ENCODE measurements around the gene LDLRAD3. TPM values are rescaled to one million over a fixed set of nuclear protein-coding genes. Genes with fewer than 3 reads are reported as not detected.

Gene LDLRAD3
- polyA plus RNA-seq, 1 of the 3 experiments (the other 2 are of a cell fraction), result 10.6 TPM

GRCh38 chr11:36127550-36127949, 183.7 kb downstream of the LDLRAD3 start:
- Histone ChIP-seq H2AFZ (ENCODE audit: low read depth) (no peak overlapping the region), H3K27ac (ENCODE audit: low read depth in 2 of 2, low read length in 1 of 2) (no peak overlapping the region), H3K4me3 (ENCODE audit: low read depth in 2 of 2, low read length in 1 of 2) (no peak overlapping the region), H3K9me3 (no peaks in the 10 kb centered on the region), H3K9ac (no peak overlapping the region), H3K4me2 (no peak overlapping the region), H4K20me1 (ENCODE audit: insufficient read depth) (no peaks in the 10 kb centered on the region), H3K79me2 (ENCODE audit: insufficient read depth) (no peaks in the 10 kb centered on the region), H3F3A (replicated peaks; ENCODE audit: insufficient read depth) (no peaks in the 10 kb centered on the region), H3K9me2 (no peaks in the 10 kb centered on the region), H3K4me1 (ENCODE audit: control insufficient read depth in 1 of 2, insufficient read depth in 2 of 2, low read depth in 1 of 2, low read length in 1 of 2) (peaks cover 0 to 6% of the 10 kb centered on the region in 2 experiments; a peak in 2 of 4 replicates), H3K27me3 (ENCODE audit: insufficient read depth) (no peaks in the 10 kb centered on the region), H3K36me3 (replicated peaks in 1 of 2; ENCODE audit: control insufficient read depth in 1 of 2, insufficient read depth in 2 of 2, low read length in 1 of 2) (no peaks in the 10 kb centered on the region)
- CTCF ChIA-PET, result interaction anchor here (0.9 to 6.0 kb wide), 3 partner anchors 10 to 305 kb away, joined by 3 to 75 read pairs (median 3); no protein-coding TSS in a partner anchor
- POLR2A ChIA-PET, result no interaction called here
- DNase-seq, result no peak
- TF ChIP-seq PBX3 (IDR thresholded peaks at IDR 0.05), result no peak
- no peak for TF ChIP-seq MEF2A (IDR thresholded peaks at IDR 0.05; ENCODE audit: borderline replicate concordance, low read depth)
- TF ChIP-seq FOXJ3 (CRISPR knock-in tag; IDR thresholded peaks at IDR 0.05), result no peak
- TF ChIP-seq SIN3A (IDR thresholded peaks at IDR 0.05; ENCODE audit: borderline replicate concordance, low read depth, low read length), result no peak
- TF ChIP-seq MAX (IDR thresholded peaks at IDR 0.05; ENCODE audit: low read depth), result no peak
- TF ChIP-seq FOSL2 (IDR thresholded peaks at IDR 0.05; ENCODE audit: borderline replicate concordance, low read depth), result no peak
- TF ChIP-seq EP300 (IDR thresholded peaks at IDR 0.05; ENCODE audit: borderline replicate concordance in 1 of 2, low read depth in 1 of 2, low read length in 1 of 2), result no peak
- no peak for TF ChIP-seq RFX5 (IDR thresholded peaks at IDR 0.05; ENCODE audit: low read length)
- no peak for TF ChIP-seq RXRA (IDR thresholded peaks at IDR 0.05; ENCODE audit: borderline replicate concordance, low read depth)
- no peak for TF ChIP-seq USF1 (IDR thresholded peaks at IDR 0.05; ENCODE audit: borderline replicate concordance, low read depth)
- TF ChIP-seq ELF1 (IDR thresholded peaks at IDR 0.05), result no peak
- TF ChIP-seq TCF12 (IDR thresholded peaks at IDR 0.05), result no peak
- no peak for TF ChIP-seq FOXM1 (IDR thresholded peaks at IDR 0.05; ENCODE audit: low read depth)
- TF ChIP-seq CTCF (IDR thresholded peaks at IDR 0.05), result no peak
- no peak for TF ChIP-seq NRF1 (IDR thresholded peaks at IDR 0.05; ENCODE audit: low read depth, low read length)
- no peak for TF ChIP-seq EZH2phosphoT487 (IDR thresholded peaks at IDR 0.05; ENCODE audit: borderline replicate concordance, low read depth)
- no peak for TF ChIP-seq JUND (IDR thresholded peaks at IDR 0.05)

Data from SK-N-SH (cell line).